DND-41 (cell line): Measurements from ENCODE around the gene YPEL5.

Experiments
- ATAC-seq: fragments of 200-7000 bp; cut with Tn5 transposase; 3 replicates; pipeline ENCODE4 v1.9.1; 2021; ENCODE audit warnings: low read depth; ENCODE audit not compliant: insufficient read depth
- DNase-seq: peaks from one replicate; pipeline ENCODE4 v3.0.0-alpha.2; 2020
- H2AFZ ChIP-seq: 2 replicates; pipeline ENCODE4 v1.6.0; 2012; ENCODE audit warnings: low read depth, low read length
- H3K27ac ChIP-seq: 2 replicates; pipeline ENCODE4 v1.5.1; 2012; ENCODE audit warnings: low read length, inconsistent platforms
- H3K27me3 ChIP-seq: fragments of 200-600 bp; sonication (generic); 2 replicates; pipeline ENCODE4 v1.6.0; 2012; ENCODE audit warnings: low read length, mild to moderate bottlenecking, inconsistent platforms; ENCODE audit not compliant: insufficient read depth, poor library complexity
- H3K36me3 ChIP-seq: 2 replicates; pipeline ENCODE4 v1.5.1; 2012; ENCODE audit warnings: low read length, inconsistent platforms; ENCODE audit not compliant: insufficient read depth
- H3K4me1 ChIP-seq: 2 replicates; pipeline ENCODE4 v1.5.1; 2012; ENCODE audit warnings: mild to moderate bottlenecking, low read length; ENCODE audit not compliant: insufficient read depth
- H3K4me2 ChIP-seq: 2 replicates; pipeline ENCODE4 v1.6.0; 2012; ENCODE audit warnings: mild to moderate bottlenecking, moderate library complexity, low read length, inconsistent platforms; ENCODE audit not compliant: insufficient read depth
- H3K4me3 ChIP-seq, 2 experiments: fragments of 200-600 bp in 1 of 2; shearing (Covaris generic) in 1 of 2; 2 replicates each; pipeline ENCODE4 v1.5.1; 2012 to 2016; ENCODE audit warnings: inconsistent platforms in 2 of 2, low read length in 2 of 2, mild to moderate bottlenecking in 2 of 2, low read depth in 1 of 2, moderate library complexity in 1 of 2
- H3K79me2 ChIP-seq: 2 replicates; pipeline ENCODE4 v1.6.0; 2012; ENCODE audit warnings: low read length, inconsistent platforms; ENCODE audit not compliant: insufficient read depth
- H3K9ac ChIP-seq: 2 replicates; pipeline ENCODE4 v1.6.0; 2012; ENCODE audit warnings: low read depth, mild to moderate bottlenecking, inconsistent platforms, low read length, moderate library complexity
- H3K9me3 ChIP-seq: 2 replicates; pipeline ENCODE4 v1.5.1; 2012; ENCODE audit warnings: low read length, moderate library complexity, mild to moderate bottlenecking, inconsistent platforms; ENCODE audit not compliant: insufficient read depth, severe bottlenecking
- H4K20me1 ChIP-seq: 2 replicates; pipeline ENCODE4 v1.6.0; 2012; ENCODE audit warnings: low read length; ENCODE audit not compliant: insufficient read depth
- EZH2 ChIP-seq: IDR thresholded peaks from 3 replicates; pipeline ENCODE4 v1.6.1; 2012; ENCODE audit warnings: borderline replicate concordance, low read depth, mild to moderate bottlenecking, moderate library complexity, low read length, inconsistent platforms; ENCODE audit not compliant: severe bottlenecking
- TF ChIP-seq, protein P1 (sequence below): IDR thresholded peaks from 2 replicates; pipeline ENCODE4 v1.5.1; 2012; ENCODE audit warnings: borderline replicate concordance, low read length, moderate library complexity, mild to moderate bottlenecking; ENCODE audit not compliant: poor library complexity, severe bottlenecking; ENCODE audit errors: extremely low read depth

Gene YPEL5

DNA sequence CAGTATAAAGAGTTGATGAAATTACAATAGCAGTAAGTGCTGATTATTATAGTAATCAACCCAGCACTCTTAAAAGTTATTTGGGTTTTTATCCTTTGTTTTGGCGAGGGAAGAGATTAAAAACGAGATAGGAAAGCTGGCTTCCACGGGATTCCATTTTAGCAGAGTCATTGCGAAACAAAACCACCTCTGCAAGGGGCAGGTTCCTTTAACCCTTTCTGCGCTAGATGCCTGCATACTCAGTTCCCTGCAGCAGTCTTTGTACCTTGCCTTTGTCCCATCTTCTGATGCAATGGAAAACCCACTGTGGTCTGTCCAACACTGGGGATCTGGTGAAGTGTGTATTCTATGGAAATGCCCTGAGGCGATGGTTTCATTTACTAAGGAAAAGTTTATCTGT is 2.7 kb downstream of the YPEL5 start:
- Histone ChIP-seq H3K36me3 (no peaks in the 10 kb centered on the region), H3K4me1 (peaks cover 15% of the 10 kb centered on the region), H2AFZ (no peak overlapping the region), H3K4me2 (no peak overlapping the region), H3K27ac (no peak overlapping the region), H4K20me1 (peaks cover 9% of the 10 kb centered on the region), H3K27me3 (no peaks in the 10 kb centered on the region), H3K9me3 (no peaks in the 10 kb centered on the region), H3K4me3 (no peak overlapping the region), H3K79me2 (no peaks in the 10 kb centered on the region; the same call in 1 of the 2 replicates), H3K9ac (no peak overlapping the region)
- TF ChIP-seq, protein P1, sequence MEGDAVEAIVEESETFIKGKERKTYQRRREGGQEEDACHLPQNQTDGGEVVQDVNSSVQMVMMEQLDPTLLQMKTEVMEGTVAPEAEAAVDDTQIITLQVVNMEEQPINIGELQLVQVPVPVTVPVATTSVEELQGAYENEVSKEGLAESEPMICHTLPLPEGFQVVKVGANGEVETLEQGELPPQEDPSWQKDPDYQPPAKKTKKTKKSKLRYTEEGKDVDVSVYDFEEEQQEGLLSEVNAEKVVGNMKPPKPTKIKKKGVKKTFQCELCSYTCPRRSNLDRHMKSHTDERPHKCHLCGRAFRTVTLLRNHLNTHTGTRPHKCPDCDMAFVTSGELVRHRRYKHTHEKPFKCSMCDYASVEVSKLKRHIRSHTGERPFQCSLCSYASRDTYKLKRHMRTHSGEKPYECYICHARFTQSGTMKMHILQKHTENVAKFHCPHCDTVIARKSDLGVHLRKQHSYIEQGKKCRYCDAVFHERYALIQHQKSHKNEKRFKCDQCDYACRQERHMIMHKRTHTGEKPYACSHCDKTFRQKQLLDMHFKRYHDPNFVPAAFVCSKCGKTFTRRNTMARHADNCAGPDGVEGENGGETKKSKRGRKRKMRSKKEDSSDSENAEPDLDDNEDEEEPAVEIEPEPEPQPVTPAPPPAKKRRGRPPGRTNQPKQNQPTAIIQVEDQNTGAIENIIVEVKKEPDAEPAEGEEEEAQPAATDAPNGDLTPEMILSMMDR, result no peak
- no peak for TF ChIP-seq EZH2
- no peak for DNase-seq
- no peak for ATAC-seq

DNA sequence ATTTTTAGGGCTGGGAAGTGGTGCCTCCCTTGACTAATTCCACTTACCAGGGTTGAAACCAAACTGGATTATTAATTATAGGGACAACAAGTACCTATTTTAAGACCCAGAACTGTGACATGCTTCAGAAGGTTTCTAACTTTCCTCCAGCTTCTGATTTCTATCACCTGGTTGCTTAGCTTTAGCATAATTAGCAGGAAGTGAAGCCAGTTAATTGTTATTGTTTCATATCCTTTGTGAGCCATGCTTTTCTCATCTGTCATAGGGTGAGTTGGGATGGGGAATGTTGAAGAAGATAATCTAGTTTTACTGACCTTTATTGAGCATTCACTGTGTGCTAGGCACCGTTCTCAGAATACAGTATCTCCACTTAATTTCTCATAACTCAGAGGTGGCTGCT is 3.2 kb downstream of the YPEL5 start:
- peaks cover 9% of the 10 kb centered on the region for H4K20me1 ChIP-seq
- H3K4me2 ChIP-seq, result no peak overlapping the region
- TF ChIP-seq EZH2, result no peak
- TF ChIP-seq, protein P1, result no peak
- H3K27me3 ChIP-seq, result no peaks in the 10 kb centered on the region
- ATAC-seq (no peak), DNase-seq (no peak)
- H3K36me3 ChIP-seq, result no peaks in the 10 kb centered on the region
- H3K9me3 ChIP-seq, result no peaks in the 10 kb centered on the region
- no peak overlapping the region for H2AFZ ChIP-seq
- H3K4me1 ChIP-seq, result peaks cover 15% of the 10 kb centered on the region
- no peak overlapping the region for H3K27ac ChIP-seq
- H3K79me2 ChIP-seq, result no peaks in the 10 kb centered on the region; the same call in 1 of the 2 replicates
- H3K4me3 ChIP-seq, result no peak overlapping the region
- H3K9ac ChIP-seq, result no peak overlapping the region

DNA sequence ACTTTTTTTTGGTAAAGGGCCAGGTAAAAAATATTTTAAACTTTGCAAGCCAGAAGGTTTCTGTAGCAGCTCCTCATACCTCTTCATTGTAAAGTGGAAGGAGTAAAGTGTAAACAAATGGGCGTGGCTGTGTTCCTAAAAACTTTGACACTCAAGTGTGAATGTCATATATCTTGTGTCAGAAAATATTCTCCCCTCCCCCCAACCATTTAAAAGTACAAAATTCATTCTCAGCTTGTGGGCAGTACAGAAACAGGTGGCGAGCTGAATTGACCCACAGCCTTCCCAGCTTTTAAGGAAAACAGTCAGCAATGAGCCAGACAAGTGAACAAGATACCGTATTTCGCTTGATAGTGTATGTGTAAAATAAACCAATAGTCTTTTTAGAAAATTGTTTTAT is 4.0 kb downstream of the YPEL5 start:
- no peak for ATAC-seq
- peaks cover 9% of the 10 kb centered on the region for H4K20me1 ChIP-seq
- H3K4me2 ChIP-seq, result no peak overlapping the region
- no peak overlapping the region for H3K27ac ChIP-seq
- H3K4me3 ChIP-seq, result no peak overlapping the region
- no peaks in the 10 kb centered on the region for H3K9me3 ChIP-seq
- no peak overlapping the region for H3K9ac ChIP-seq
- H3K4me1 ChIP-seq, result peaks cover 13% of the 10 kb centered on the region
- H2AFZ ChIP-seq, result no peak overlapping the region
- DNase-seq, result no peak
- H3K36me3 ChIP-seq, result no peaks in the 10 kb centered on the region
- TF ChIP-seq EZH2, result no peak
- TF ChIP-seq, protein P1, result no peak
- no peaks in the 10 kb centered on the region for H3K27me3 ChIP-seq
- no peaks in the 10 kb centered on the region; the same call in 1 of the 2 replicates for H3K79me2 ChIP-seq

DNA sequence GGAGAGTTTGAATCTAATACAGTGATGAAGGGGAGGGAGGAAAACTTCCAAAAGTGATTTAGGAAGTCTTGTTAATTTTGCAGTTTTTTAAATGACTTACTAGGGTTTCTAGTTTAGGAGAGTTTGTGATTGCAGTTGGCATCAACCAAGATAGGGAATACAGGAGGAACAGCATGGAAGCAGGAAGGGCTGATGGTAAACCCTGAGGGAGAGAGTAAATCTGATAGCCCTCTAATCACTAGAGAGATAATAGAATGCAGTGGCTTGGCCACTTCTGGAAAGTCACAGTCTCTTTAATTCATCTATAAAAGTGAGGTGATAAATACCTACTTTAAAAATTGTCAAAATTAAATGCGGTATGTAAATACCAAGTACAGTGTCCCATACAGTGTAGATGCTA is 5.6 kb downstream of the YPEL5 start:
- TF ChIP-seq, protein P1, result no peak
- TF ChIP-seq EZH2, result no peak
- peaks cover 3% of the 10 kb centered on the region for H3K36me3 ChIP-seq
- H3K27me3 ChIP-seq, result no peaks in the 10 kb centered on the region
- no peak overlapping the region for H3K4me2 ChIP-seq
- no peak overlapping the region for H2AFZ ChIP-seq
- no peaks in the 10 kb centered on the region for H3K9me3 ChIP-seq
- no peak overlapping the region for H3K9ac ChIP-seq
- DNase-seq (no peak), ATAC-seq (no peak)
- H3K79me2 ChIP-seq, result no peaks in the 10 kb centered on the region; the same call in 1 of the 2 replicates
- H3K4me3 ChIP-seq, result no peak overlapping the region
- peaks cover 9% of the 10 kb centered on the region for H4K20me1 ChIP-seq
- H3K27ac ChIP-seq, result no peak overlapping the region
- peaks cover 7% of the 10 kb centered on the region for H3K4me1 ChIP-seq
